ENCODE results near the gene DPP3. TPM values are rescaled to one million over a fixed set of nuclear protein-coding genes. Genes with fewer than 3 reads are reported as not detected.

The DPP3 gene
- total and polyA plus RNA-seq, 12 donors: 23.6 to 70.9 (median 33.5) TPM

DNA sequence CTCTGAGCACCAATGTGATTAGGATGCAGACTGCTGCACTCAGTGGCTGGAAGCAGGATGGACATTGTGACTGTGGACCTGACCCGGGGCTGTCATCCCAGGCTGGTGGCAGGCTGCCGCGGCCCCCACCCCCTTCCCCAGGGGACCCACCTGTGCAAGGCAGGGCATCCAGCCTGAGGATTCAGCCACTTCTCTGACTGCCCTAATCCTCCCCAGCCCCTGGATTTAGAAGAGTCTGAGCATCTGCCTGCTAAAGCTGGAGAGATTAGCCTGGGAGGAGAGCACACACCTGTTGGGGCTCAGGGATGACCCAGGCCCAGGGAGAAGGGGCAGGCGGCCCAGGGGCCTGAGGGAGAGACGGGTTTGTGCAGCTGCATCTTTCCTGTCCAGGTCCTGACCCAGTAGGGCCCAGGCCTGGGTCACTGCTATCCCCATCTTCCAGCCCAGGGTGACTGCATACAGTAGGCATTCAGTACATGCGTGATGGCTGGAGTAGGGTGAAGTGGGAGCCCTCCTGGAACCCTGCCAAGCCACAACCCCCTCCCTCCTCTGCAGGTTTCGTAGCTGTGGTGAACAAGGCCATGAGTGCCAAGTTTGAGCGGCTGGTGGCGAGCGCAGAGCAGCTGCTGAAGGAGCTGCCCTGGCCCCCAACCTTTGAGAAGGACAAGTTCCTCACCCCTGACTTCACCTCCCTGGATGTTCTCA lies 12.1 kb downstream of the DPP3 start:
- H3K27me3 ChIP-seq: no peaks in the 10 kb centered on the region
- H3K27ac ChIP-seq: no peak overlapping the region
- H3K4me3 ChIP-seq: no peak overlapping the region
- DNase-seq: no peak
- 89 to 92% (median 92%) methylated on average over 4 to 10 of the region's 10 CpGs for WGBS, 4 donors
- no peaks in the 10 kb centered on the region for H3K9me3 ChIP-seq (replicated peaks in 1 of 3)
- TF ChIP-seq, protein P1, sequence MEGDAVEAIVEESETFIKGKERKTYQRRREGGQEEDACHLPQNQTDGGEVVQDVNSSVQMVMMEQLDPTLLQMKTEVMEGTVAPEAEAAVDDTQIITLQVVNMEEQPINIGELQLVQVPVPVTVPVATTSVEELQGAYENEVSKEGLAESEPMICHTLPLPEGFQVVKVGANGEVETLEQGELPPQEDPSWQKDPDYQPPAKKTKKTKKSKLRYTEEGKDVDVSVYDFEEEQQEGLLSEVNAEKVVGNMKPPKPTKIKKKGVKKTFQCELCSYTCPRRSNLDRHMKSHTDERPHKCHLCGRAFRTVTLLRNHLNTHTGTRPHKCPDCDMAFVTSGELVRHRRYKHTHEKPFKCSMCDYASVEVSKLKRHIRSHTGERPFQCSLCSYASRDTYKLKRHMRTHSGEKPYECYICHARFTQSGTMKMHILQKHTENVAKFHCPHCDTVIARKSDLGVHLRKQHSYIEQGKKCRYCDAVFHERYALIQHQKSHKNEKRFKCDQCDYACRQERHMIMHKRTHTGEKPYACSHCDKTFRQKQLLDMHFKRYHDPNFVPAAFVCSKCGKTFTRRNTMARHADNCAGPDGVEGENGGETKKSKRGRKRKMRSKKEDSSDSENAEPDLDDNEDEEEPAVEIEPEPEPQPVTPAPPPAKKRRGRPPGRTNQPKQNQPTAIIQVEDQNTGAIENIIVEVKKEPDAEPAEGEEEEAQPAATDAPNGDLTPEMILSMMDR (IDR thresholded peaks at IDR 0.05): no peak
- no peak for TF ChIP-seq POLR2A (IDR thresholded peaks at IDR 0.05)
- intact Hi-C loops (cut with DNase I): no loop called here
- H3K36me3 ChIP-seq (replicated peaks in 1 of 2): peaks cover 0 to 27% of the 10 kb centered on the region in 2 donors
- H3K4me1 ChIP-seq (replicated peaks in 1 of 2): no peaks in the 10 kb centered on the region

DNA sequence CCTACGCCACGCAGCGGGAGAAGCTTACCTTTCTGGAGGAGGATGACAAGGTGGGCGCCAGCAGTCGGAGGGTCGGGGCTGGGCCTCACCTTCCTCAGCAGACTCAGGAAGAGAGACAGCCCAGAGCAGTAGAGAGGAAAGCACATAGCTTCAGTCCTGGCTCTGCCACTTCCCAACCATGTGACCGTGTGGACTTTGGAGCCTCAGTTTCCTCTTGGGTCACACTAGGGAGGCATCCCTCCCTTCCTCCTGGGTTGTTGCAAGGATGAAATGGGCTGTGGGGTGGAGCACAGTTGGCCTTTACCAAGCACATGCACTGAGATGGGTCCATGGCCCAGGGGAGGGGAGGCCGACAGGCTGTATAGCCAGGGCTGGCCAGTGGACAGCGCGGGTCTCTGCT lies 12.9 kb downstream of the DPP3 start:
- intact Hi-C loops (cut with DNase I): no loop called here
- peaks cover 0 to 24% of the 10 kb centered on the region in 2 donors for H3K36me3 ChIP-seq (replicated peaks in 1 of 2)

GRCh38 chr11:66494458-66494857 lies 14.2 kb downstream of the DPP3 start:
- no peak for TF ChIP-seq POLR2A (IDR thresholded peaks at IDR 0.05)
- TF ChIP-seq, protein P1 (IDR thresholded peaks at IDR 0.05): no peak
- Histone ChIP-seq H3K9me3 (replicated peaks in 1 of 3) (no peaks in the 10 kb centered on the region), H3K4me1 (replicated peaks in 1 of 2) (no peaks in the 10 kb centered on the region), H3K27ac (no peak overlapping the region), H3K27me3 (no peaks in the 10 kb centered on the region), H3K36me3 (replicated peaks in 1 of 2) (peaks cover 0 to 23% of the 10 kb centered on the region in 2 donors), H3K4me3 (no peak overlapping the region)
- intact Hi-C loops (cut with DNase I): no loop called here
- no peak for DNase-seq
- WGBS, 4 donors: 87 to 96% (median 93%) methylated on average over 6 to 7 of the region's 7 CpGs

More for the DNA sequence above, 12.9 kb downstream of the DPP3 start:
- Histone ChIP-seq H3K4me3 (no peak overlapping the region), H3K27ac (no peak overlapping the region), H3K9me3 (replicated peaks in 1 of 3) (no peaks in the 10 kb centered on the region), H3K27me3 (no peaks in the 10 kb centered on the region), H3K4me1 (replicated peaks in 1 of 2) (no peaks in the 10 kb centered on the region)
- WGBS, 4 donors: 89 to 96% (median 94%) methylated on average over 7 to 10 of the region's 10 CpGs
- no peak for DNase-seq
- TF ChIP-seq, protein P1 (IDR thresholded peaks at IDR 0.05): no peak
- no peak for TF ChIP-seq POLR2A (IDR thresholded peaks at IDR 0.05)

DNA sequence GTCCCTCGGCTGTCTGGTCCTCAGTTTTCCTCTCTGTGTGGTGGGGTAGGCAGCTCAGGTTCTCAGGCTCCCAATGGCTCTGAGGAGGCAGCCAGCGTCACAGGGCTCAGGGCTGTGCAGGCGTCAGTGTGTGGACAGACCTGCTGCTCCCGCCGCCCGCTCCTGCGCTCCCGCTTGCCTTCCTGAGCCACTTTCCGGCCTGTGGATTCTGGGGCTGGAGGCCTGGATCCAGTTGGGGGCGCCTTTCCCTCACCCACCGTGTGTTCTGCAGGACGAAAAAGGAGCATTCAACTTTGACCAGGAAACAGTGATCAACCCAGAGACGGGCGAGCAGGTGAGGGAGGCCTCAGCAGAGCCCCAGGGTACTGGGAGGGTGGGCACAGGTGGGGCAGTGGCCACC lies 14.7 kb downstream of the DPP3 start:
- no peak overlapping the region for H3K4me3 ChIP-seq
- H3K9me3 ChIP-seq (replicated peaks in 1 of 3): no peaks in the 10 kb centered on the region
- 86 to 94% (median 92%) methylated on average over 11 to 14 of the region's 14 CpGs for WGBS, 4 donors
- H3K27ac ChIP-seq: no peak overlapping the region
- peaks cover 0 to 20% of the 10 kb centered on the region in 2 donors for H3K36me3 ChIP-seq (replicated peaks in 1 of 2)
- no peaks in the 10 kb centered on the region for H3K4me1 ChIP-seq (replicated peaks in 1 of 2)
- intact Hi-C loops (cut with DNase I): no loop called here
- DNase-seq: no peak
- TF ChIP-seq, protein P1 (IDR thresholded peaks at IDR 0.05): no peak
- TF ChIP-seq POLR2A (IDR thresholded peaks at IDR 0.05): no peak
- no peaks in the 10 kb centered on the region for H3K27me3 ChIP-seq

Data from adrenal gland (tissue), 12 donors.